Colonic mucosa (tissue), 4 donors: ENCODE data around the gene BBS2. TPM values are rescaled to one million over a fixed set of nuclear protein-coding genes. Genes with fewer than 3 reads are reported as not detected.

Source experiments
- DNase-seq: peaks from one replicate; pipeline ENCODE4 v3.0.0-alpha.2; 2020
- H3K27ac ChIP-seq: fragments of 200-600 bp; one replicate; pipeline ENCODE4 v1.8.0; 2021
- H3K27me3 ChIP-seq: fragments of 200-600 bp; one replicate; pipeline ENCODE4 v1.8.0; 2021
- H3K36me3 ChIP-seq: fragments of 200-600 bp; one replicate; pipeline ENCODE4 v1.8.0; 2021
- H3K4me1 ChIP-seq: fragments of 200-600 bp; one replicate; pipeline ENCODE4 v1.8.0; 2021; ENCODE audit warnings: mild to moderate bottlenecking
- H3K4me3 ChIP-seq: fragments of 200-600 bp; one replicate; pipeline ENCODE4 v1.8.0; 2021
- H3K9ac ChIP-seq, 2 donors: one replicate each; pipeline ENCODE4 v1.7.0; 2013; ENCODE audit warnings: control low read depth in 2 of 2, low read depth in 2 of 2, low read length in 2 of 2
- H3K9me3 ChIP-seq: fragments of 200-600 bp; one replicate; pipeline ENCODE4 v1.8.0; 2021
- CTCF ChIP-seq: fragments of 200-600 bp; IDR thresholded peaks from one replicate; pipeline ENCODE4 v1.8.0; 2022; ENCODE audit warnings: antibody characterized with exemption, mild to moderate bottlenecking
- intact Hi-C: fragments of 100-400 bp; cut with DNase I; formaldehyde crosslinking; loops from one replicate; pipeline ENCODE4 v1.14.1; 2022
- total RNA-seq, 2 donors: library from RNA; stranded (reverse); fragmentation: NEBNext Ultra II Directional in 1 of 2; extraction: Animal tissue kit (Norgen Biotek cat#: 25700) in 1 of 2; gene quantifications; one replicate each; pipeline ENCODE4 v1.2.1, GENCODE V29; 2021
- donor health status: healthy.
- donor health status: DM: no; HTN: no; CAD: no.
- donor health status: DM: no; HTN: no; CAD: no.

BBS2 gene
- total RNA-seq, 2 donors from 2014 or later = 22.5 to 32.1 TPM

DNA sequence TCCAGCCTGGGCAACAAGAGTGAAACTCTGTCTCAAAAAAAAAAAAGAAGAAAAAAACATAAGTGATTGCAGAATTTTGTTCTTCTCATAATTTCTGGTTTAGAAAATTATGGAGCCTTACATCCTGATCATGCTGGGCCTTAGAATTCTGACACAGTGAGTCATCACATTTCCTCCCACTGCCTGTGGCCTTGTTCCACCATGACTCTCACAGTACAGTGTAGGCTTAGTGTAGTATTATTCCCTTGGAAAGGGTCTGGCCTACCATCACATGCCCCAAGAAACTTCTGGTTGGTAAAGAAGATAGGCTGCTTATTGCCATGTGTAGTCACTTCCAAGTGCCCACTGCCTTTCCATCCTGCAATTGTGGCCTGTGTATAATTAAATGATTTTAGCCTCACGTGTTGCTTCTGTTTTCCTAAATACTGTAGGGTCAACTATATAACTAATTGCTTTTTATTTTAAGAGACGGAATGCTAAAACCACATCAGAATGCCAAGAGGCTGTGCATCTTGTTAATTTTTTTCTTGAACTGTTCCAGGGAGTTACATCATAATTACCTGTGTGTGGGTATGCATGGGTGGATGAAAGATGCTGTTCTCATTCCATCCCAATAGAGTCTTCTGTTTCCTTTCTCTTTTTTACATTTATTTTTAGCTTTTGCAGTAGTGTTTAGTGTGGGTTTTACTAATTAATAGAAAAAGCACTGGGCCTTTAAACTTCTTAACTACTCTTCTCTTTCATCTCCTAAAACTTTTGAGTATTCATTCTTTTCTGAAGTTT, 42.5 kb downstream of the BBS2 start:
- H3K27ac ChIP-seq = no peak overlapping the region
- peaks cover 4% of the 10 kb centered on the region for H3K36me3 ChIP-seq
- intact Hi-C loops = no loop called here
- no peak for TF ChIP-seq CTCF
- no peaks in the 10 kb centered on the region for H3K27me3 ChIP-seq
- no peak overlapping the region for H3K4me3 ChIP-seq
- H3K9me3 ChIP-seq = no peaks in the 10 kb centered on the region
- DNase-seq = no peak
- no peaks in the 10 kb centered on the region for H3K4me1 ChIP-seq
- H3K9ac ChIP-seq = no peak overlapping the region

- Histone ChIP-seq H3K9me3 (no peaks in the 10 kb centered on the region), H3K36me3 (peaks cover 4% of the 10 kb centered on the region), H3K27me3 (no peaks in the 10 kb centered on the region), H3K9ac (no peak overlapping the region), H3K4me1 (no peaks in the 10 kb centered on the region), H3K27ac (no peak overlapping the region), H3K4me3 (no peak overlapping the region)
- intact Hi-C loops = no loop called here
- no peak for DNase-seq
- TF ChIP-seq CTCF = no peak
These were observed 44.6 kb downstream of the BBS2 start for GRCh38 chr16:56475201-56475600.

GRCh38 chr16:56470666-56471065, 49.2 kb downstream of the BBS2 start:
- H3K27ac ChIP-seq = no peak overlapping the region
- DNase-seq = no peak
- H3K4me3 ChIP-seq = no peak overlapping the region
- no peak for TF ChIP-seq CTCF
- H3K9ac ChIP-seq = no peak overlapping the region
- no peaks in the 10 kb centered on the region for H3K27me3 ChIP-seq
- H3K4me1 ChIP-seq = no peaks in the 10 kb centered on the region
- H3K36me3 ChIP-seq = peaks cover 13% of the 10 kb centered on the region
- H3K9me3 ChIP-seq = no peaks in the 10 kb centered on the region
- intact Hi-C loops = no loop called here

DNA sequence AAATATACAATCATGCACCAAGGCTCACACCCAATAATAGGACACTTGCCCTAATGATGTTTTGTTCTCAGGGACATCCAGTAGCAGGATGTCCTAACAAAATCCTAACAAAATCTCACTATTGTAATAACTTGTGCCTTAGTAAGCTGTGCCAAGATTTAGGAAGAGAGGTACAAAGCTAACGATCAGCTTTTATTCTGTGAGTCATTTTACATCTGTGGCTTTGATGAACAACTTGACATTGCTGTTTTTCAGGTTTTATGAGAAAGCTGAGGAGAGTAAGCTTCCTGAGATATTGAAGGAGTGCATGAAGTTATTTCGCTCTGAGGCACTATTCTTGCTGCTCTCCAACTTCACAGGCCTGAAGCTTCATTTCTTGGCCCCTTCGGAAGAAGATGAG, 49.6 kb downstream of the BBS2 start:
- intact Hi-C loops = no loop called here
- Histone ChIP-seq H3K4me1 (no peaks in the 10 kb centered on the region), H3K9ac (no peak overlapping the region), H3K36me3 (peaks cover 13% of the 10 kb centered on the region), H3K27ac (no peak overlapping the region), H3K9me3 (no peaks in the 10 kb centered on the region), H3K4me3 (no peak overlapping the region), H3K27me3 (no peaks in the 10 kb centered on the region)
- no peak for TF ChIP-seq CTCF
- DNase-seq = no peak

DNA sequence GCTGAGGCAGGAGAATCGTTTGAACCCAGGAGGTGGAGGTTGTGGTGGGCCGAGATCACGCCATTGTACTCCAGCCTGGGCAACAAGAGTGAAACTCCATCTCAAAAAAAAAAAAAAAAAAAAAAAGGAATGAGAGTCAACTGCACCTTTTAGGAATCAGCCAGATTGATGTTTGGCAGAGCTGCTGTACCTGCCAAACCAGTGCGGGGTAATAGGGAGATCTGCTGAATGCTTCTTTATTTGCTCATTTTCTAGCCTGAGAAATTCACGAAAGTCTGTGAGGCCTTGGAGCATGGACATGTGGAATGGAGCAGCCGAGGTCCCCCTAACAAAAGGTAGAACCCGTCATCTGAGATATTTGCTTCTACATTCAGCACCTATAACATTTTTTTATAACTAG, 50.1 kb downstream of the BBS2 start:
- H3K9me3 ChIP-seq = no peaks in the 10 kb centered on the region
- no peak for DNase-seq
- no peak for TF ChIP-seq CTCF
- no peaks in the 10 kb centered on the region for H3K4me1 ChIP-seq
- no peak overlapping the region for H3K9ac ChIP-seq
- H3K27me3 ChIP-seq = no peaks in the 10 kb centered on the region
- H3K36me3 ChIP-seq = peaks cover 13% of the 10 kb centered on the region
- H3K27ac ChIP-seq = no peak overlapping the region
- no peak overlapping the region for H3K4me3 ChIP-seq
- intact Hi-C loops = no loop called here
